Breast epithelium (tissue), 4 donors: Measurements from ENCODE around the gene ROPN1B. TPM values are rescaled to one million over a fixed set of nuclear protein-coding genes. Genes with fewer than 3 reads are reported as not detected.

Experiments
- DNase-seq, 2 donors: peaks; one replicate each; pipeline ENCODE4 v3.0.0-alpha.2; 2019; ENCODE audit warnings: low spot score in 2 of 2
- H3K27ac ChIP-seq, 2 donors: fragments of 200-600 bp; sonication (generic) in 1 of 2; one replicate each; pipeline ENCODE4 v1.5.1; 2016 to 2019; ENCODE audit warnings: mild to moderate bottlenecking in 1 of 2
- H3K27me3 ChIP-seq, 2 donors: fragments of 200-600 bp; sonication (generic) in 1 of 2; one replicate each; pipeline versions ENCODE4 v1.5.1 to v1.6.0; 2017 to 2019; ENCODE audit warnings: control low read depth in 1 of 2, mild to moderate bottlenecking in 1 of 2
- H3K36me3 ChIP-seq: fragments of 200-600 bp; one replicate; pipeline ENCODE4 v1.5.1; 2019
- H3K4me1 ChIP-seq, 2 donors: fragments of 200-600 bp; sonication (generic); one replicate each; pipeline ENCODE4 v1.5.1; 2016 to 2019; ENCODE audit warnings: control low read depth in 1 of 2
- H3K4me3 ChIP-seq, 3 donors: fragments of 200-600 bp; sonication (generic); 1 replicate in 2 of 3; 2 replicates in 1 of 3; pipeline ENCODE4 v1.5.1; 2016 to 2019; ENCODE audit warnings: mild to moderate bottlenecking in 3 of 3, moderate library complexity in 2 of 3
- H3K9me3 ChIP-seq, 2 donors: fragments of 200-600 bp; sonication (generic) in 1 of 2; one replicate each; pipeline ENCODE4 v1.5.1; 2016 to 2019; ENCODE audit warnings: control low read depth in 1 of 2
- POLR2A ChIP-seq: fragments of 450-650 bp; IDR thresholded peaks from one replicate; pipeline ENCODE4 v1.6.1; 2016; ENCODE audit warnings: antibody characterized with exemption, mild to moderate bottlenecking, moderate library complexity
- POLR2AphosphoS5 ChIP-seq, 3 donors: sonication (generic); formaldehyde crosslinking; IDR thresholded peaks; one replicate each; pipeline ENCODE4 v1.6.1; 2017; ENCODE audit warnings: antibody characterized with exemption in 3 of 3
- intact Hi-C: fragments of 100-400 bp; cut with DNase I; formaldehyde crosslinking; loops from one replicate; pipeline ENCODE4 v1.15.1; 2023; ENCODE audit warnings: low total_unique reads
- total RNA-seq, 3 donors: library from RNA; depleted of rRNA; stranded (reverse); fragments of >200 nt; gene quantifications; one replicate each; pipeline ENCODE4 v1.1.0, GENCODE V29; 2016
- TF ChIP-seq, protein P1 (sequence below), 3 donors: fragments of 450-650 bp; IDR thresholded peaks; one replicate each; pipeline ENCODE4 v1.5.1; 2016 to 2017; ENCODE audit warnings: antibody characterized with exemption in 3 of 3, mild to moderate bottlenecking in 3 of 3, moderate library complexity in 3 of 3

Gene ROPN1B
- total RNA-seq, 3 donors from 2014 or later: 3.3 to 17.7 TPM; not detected in 1

DNA sequence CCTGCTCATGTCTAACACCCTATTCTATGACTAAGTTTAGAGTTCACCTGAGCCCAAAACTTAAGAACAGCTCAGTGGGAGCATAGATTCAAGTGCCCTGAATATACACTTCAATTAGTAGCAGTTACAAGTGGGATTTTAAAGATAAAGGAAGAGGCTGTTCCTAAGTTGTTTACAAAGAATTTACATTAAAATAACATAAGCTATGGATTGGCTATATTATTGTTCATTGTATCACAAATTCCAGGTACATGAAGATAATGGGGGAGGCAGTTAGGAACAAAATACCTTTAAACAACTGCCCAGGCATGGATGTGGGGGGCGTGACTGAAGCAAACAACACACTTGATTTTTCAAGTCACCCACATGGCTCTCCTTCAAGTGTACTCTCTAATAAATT lies 52.7 kb downstream of the ROPN1B start:
- TF ChIP-seq, protein P1, sequence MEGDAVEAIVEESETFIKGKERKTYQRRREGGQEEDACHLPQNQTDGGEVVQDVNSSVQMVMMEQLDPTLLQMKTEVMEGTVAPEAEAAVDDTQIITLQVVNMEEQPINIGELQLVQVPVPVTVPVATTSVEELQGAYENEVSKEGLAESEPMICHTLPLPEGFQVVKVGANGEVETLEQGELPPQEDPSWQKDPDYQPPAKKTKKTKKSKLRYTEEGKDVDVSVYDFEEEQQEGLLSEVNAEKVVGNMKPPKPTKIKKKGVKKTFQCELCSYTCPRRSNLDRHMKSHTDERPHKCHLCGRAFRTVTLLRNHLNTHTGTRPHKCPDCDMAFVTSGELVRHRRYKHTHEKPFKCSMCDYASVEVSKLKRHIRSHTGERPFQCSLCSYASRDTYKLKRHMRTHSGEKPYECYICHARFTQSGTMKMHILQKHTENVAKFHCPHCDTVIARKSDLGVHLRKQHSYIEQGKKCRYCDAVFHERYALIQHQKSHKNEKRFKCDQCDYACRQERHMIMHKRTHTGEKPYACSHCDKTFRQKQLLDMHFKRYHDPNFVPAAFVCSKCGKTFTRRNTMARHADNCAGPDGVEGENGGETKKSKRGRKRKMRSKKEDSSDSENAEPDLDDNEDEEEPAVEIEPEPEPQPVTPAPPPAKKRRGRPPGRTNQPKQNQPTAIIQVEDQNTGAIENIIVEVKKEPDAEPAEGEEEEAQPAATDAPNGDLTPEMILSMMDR (IDR thresholded peaks at IDR 0.05): no peak
- TF ChIP-seq POLR2AphosphoS5 (IDR thresholded peaks at IDR 0.05): no peak
- no peak for TF ChIP-seq POLR2A
- H3K9me3 ChIP-seq: no peaks in the 10 kb centered on the region
- no peaks in the 10 kb centered on the region for H3K36me3 ChIP-seq
- no peak for DNase-seq
- no peak overlapping the region for H3K4me3 ChIP-seq
- no peak overlapping the region for H3K27ac ChIP-seq
- intact Hi-C loops: no loop called here
- no peaks in the 10 kb centered on the region for H3K4me1 ChIP-seq
- no peaks in the 10 kb centered on the region for H3K27me3 ChIP-seq

DNA sequence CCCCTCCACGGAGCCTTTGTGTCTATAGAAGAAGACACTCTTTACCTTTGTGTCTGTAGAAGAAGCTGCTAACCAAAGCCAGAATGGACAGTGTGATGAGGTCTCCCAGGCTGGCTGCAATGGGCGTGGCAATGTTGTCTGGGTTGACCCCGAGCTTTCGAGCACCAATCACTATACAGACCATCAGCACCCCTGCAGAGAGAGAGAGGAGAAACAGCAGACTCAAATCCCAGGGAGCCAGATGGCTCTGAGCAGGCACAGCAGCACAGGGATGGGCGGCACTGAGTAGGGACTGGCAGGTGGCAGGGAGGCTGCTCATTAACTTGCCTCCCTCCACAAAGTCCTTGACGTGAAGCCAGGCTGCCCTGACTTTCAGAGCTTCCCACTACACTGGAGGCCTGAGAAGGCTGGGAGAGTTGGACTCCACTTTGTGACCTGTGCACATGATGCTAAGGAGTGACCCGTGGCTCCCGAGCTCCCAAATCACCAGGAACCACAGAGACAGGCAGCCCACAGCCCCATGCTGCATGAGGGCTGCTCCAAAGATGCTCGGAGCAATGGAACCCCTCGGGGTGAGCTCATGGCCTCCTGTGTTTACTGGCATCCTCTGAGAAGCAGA lies 53.9 kb downstream of the ROPN1B start:
- Histone ChIP-seq H3K4me3 (no peak overlapping the region), H3K27me3 (no peaks in the 10 kb centered on the region), H3K4me1 (no peaks in the 10 kb centered on the region), H3K27ac (no peak overlapping the region), H3K9me3 (peaks cover under 1 to 1% of the 10 kb centered on the region in 2 donors), H3K36me3 (no peaks in the 10 kb centered on the region)
- intact Hi-C loops: no loop called here
- TF ChIP-seq POLR2AphosphoS5 (IDR thresholded peaks at IDR 0.05): no peak
- no peak for TF ChIP-seq POLR2A
- TF ChIP-seq, protein P1 (IDR thresholded peaks at IDR 0.05): no peak
- no peak for DNase-seq

DNA sequence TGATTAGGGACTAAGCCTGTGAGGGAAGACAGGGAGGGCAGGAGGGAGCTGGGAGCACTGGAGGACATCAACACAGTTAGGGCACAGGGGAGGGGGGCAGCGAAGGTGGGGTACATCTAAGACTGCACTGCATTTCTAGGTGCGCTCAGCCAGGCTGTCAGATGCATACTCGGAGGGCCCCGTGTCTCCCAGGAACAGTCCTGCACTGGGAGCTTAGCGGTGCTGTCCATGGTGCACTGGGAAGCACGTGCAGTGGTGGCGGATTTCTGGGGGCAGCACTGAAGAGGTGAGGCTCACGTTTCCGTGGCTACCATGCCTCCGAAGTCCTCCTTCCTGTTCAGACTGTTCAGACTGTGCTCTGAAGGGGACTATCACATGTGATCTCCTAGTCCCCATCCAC lies 54.4 kb downstream of the ROPN1B start:
- Histone ChIP-seq H3K4me3 (no peak overlapping the region), H3K27me3 (no peaks in the 10 kb centered on the region), H3K27ac (no peak overlapping the region), H3K4me1 (no peaks in the 10 kb centered on the region), H3K9me3 (peaks cover 6% of the 10 kb centered on the region in 2 donors), H3K36me3 (no peaks in the 10 kb centered on the region)
- TF ChIP-seq, protein P1 (IDR thresholded peaks at IDR 0.05): no peak
- no peak for TF ChIP-seq POLR2A
- TF ChIP-seq POLR2AphosphoS5 (IDR thresholded peaks at IDR 0.05): no peak
- intact Hi-C loops: no loop called here
- DNase-seq: no peak

DNA sequence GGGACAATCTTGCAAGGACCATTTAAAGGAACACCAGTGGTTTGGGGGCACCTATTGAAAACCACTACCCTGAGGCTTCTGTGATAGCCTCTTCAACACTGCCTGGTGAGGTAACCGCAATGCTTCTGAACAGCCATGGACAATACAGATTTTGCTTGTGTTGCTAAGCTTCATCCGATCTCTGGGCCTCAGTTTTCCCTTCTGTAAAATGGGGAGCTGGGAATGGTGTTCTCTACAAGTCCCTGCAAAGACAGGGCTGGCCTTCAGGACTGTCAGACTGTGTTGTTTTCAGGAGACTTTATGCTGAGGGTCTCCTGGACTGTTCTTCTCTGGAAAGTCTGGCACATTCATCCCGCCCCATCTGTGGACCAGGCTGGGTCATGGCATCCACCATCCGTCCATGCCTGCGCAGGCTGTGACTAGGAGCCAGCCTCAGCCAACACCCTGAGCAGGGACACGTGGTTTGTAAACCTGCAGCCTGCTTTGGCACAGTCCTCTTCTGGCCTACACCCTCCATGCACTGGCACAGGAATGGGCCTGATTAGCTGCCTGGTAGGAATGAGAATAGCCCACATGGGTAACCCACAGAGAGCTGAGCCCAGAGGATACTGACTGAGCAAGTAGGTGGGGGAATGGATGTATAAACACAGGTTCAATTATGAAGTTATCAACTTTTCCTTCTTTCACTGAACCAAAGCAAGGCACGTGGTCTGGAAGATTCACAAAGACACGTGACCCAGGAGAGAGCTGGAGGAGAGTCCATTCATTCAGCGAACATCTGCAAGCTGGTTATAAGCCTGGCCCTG lies 55.3 kb downstream of the ROPN1B start:
- Histone ChIP-seq H3K4me1 (no peaks in the 10 kb centered on the region), H3K4me3 (no peak overlapping the region), H3K27ac (no peak overlapping the region), H3K27me3 (no peaks in the 10 kb centered on the region), H3K9me3 (peaks cover 8 to 10% of the 10 kb centered on the region in 2 donors), H3K36me3 (no peaks in the 10 kb centered on the region)
- intact Hi-C loops: no loop called here
- TF ChIP-seq, protein P1 (IDR thresholded peaks at IDR 0.05): no peak
- TF ChIP-seq POLR2AphosphoS5 (IDR thresholded peaks at IDR 0.05): no peak
- no peak for TF ChIP-seq POLR2A
- DNase-seq: no peak

DNA sequence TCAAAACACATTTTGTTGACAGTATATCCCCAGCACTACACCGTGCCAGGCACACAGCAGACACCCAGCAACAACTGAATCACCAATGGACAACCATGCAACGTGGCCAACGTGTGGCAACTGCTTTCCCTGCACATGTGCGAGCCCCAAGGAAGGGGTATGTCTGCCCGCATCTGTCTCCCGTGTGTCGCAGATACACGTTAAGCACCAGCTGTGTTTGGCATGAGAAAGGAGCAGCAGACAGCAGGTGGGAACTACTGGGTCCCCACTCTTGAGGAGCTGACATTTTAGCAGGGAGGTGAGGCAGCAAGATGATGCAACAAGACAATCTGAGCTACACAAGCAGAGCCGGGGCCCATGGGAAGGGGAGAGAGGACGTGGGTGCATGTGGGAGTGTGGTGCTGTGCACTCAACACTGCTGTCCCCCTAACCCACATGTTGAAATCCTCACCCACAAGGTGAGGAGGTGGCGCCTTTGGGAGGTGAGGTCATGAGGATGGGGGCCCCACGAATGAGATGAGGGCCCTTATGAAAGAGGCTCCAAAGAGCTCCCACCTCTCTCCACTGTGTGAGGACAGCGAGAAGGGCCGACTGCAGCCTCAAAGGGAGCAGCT lies 56.2 kb downstream of the ROPN1B start:
- no peak overlapping the region for H3K4me3 ChIP-seq
- no peaks in the 10 kb centered on the region for H3K36me3 ChIP-seq
- peaks cover 8 to 10% of the 10 kb centered on the region in 2 donors for H3K9me3 ChIP-seq
- no peak overlapping the region for H3K27ac ChIP-seq
- TF ChIP-seq, protein P1 (IDR thresholded peaks at IDR 0.05): no peak
- DNase-seq: no peak
- intact Hi-C loops: no loop called here
- no peaks in the 10 kb centered on the region for H3K27me3 ChIP-seq
- H3K4me1 ChIP-seq: no peaks in the 10 kb centered on the region
